Peyer's patch (tissue), 4 donors: ENCODE measurements around the gene TMEM179B.

ENCODE experiments used
- CTCF ChIP-seq, 6 experiments: fragments of 450-650 bp in 4 of 6; fragments of 200-600 bp in 2 of 6; sonication (generic) in 1 of 6; IDR thresholded peaks; one replicate each; pipeline ENCODE4 v1.5.1; 2017 to 2019; ENCODE audit warnings: antibody characterized with exemption in 6 of 6, mild to moderate bottlenecking in 3 of 6, moderate library complexity in 1 of 6
- POLR2A ChIP-seq, 2 donors: fragments of 450-650 bp; IDR thresholded peaks; one replicate each; pipeline ENCODE4 v1.5.1; 2017; ENCODE audit warnings: antibody characterized with exemption in 2 of 2, mild to moderate bottlenecking in 2 of 2, moderate library complexity in 2 of 2

DNA sequence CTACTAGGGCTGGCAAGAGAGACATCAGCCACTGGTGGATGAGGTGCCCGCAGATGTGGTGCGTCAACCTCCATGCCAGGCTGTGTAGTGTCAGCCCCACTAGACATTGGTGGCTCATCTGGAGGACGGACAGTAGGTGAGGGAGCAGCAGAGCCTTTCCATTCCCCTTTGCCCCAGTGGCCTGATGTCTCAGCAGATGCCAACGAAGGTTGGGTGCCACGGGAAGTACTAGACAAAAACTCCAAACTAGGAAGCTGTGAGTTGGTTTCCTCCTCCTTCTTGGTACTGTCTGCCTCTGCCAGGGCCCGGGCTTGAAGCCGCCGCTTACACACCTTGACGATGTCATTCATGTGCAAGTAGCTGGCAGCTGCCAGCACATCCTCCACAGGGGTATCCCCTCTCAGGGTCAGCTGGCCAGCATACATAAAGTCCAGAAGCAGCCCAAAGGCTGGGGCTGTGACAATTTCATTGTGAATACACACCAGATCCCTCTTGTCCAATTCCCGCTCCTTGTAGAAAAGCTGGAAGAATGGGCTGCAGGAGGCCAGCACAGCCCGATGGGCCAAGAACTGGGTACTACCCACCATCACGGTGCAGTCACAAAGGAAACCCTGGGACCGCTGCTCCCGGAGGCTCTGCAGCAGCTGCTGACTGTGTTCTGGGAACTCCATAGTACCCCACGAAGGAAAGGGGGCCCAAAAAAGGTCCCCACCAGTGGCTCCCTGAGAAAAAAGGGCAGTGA, 34.0 kb upstream of the TMEM179B start:
- TF ChIP-seq POLR2A (IDR thresholded peaks at IDR 0.05) = no peak
- TF ChIP-seq CTCF (IDR thresholded peaks at IDR 0.05) = no peak
